ENCODE data around the gene SMG5.

SMG5 gene

DNA sequence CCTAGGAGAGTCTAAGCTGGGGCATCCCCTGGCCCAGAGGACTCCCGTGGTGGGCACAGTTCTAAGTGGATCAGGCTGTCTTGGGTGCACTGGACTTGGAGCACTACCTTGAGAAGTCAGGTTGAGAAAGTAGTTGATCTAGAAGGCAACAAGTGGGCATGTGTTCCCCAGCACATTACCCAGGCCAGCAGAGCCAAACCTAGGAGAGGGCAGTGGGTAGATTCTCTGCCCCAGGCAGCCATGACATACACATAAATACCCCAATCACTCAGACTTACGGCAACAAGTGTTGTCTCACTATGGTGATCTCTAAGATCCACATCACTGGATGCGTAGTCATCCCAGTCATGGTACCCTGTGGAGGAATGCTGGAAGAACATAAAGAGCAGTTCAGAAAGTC, 71.4 kb downstream of the SMG5 start:
- no peak for DNase-seq

DNA sequence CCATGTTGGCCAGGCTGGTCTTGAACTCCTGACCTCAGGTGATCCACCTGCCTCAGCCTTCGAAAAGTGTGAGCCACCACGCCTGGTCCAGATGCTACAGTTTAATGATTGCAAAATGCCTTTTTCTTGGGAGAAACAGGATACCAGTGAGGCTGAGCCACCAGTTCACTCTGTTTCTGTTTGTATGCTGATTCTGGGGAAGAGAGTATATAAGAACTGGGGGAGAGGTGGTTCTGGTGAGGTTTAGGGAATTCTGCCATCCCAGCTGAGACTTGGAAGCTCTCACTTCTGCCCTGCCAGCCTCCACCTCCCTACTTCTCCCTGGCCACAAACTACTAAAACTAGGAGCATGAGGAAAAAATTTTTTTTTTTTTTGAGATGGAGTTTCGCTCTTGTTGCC, 77.9 kb downstream of the SMG5 start:
- no peak for DNase-seq

GRCh38 chr1:156203331-156203730, 79.3 kb downstream of the SMG5 start:
- no peak for DNase-seq

- DNase-seq, result no peak
Observed at GRCh38 chr1:156200044-156200443, 82.6 kb downstream of the SMG5 start.
